Suppressor macrophage treated with lipopolysaccharide for 4 hours (primary cell): ENCODE results near the gene PGBD1.
"Not testable (repeated sequence)": the region's sequence is repeated elsewhere in the genome, so short reads cannot be mapped to it uniquely, and the experiment has no call there.

Experiments
- DNase-seq: peaks from one replicate; pipeline ENCODE4 v3.0.0-alpha.2; 2020

The PGBD1 gene

GRCh38 chr6:28269492-28269891 is 11.9 kb upstream of the PGBD1 start:
- DNase-seq = peak; percentile 58

- no peak for DNase-seq
Observed at GRCh38 chr6:28274888-28275287, 6.5 kb upstream of the PGBD1 start.

GRCh38 chr6:28277746-28278145 is 3.6 kb upstream of the PGBD1 start:
- no peak for DNase-seq

GRCh38 chr6:28280595-28281287 is 631 bp upstream of the PGBD1 start:
- no peak for DNase-seq

- no peak for DNase-seq
Observed at GRCh38 chr6:28282926-28283325, 1.6 kb downstream of the PGBD1 start.

- DNase-seq = no peak
Observed at GRCh38 chr6:28291573-28291972, 10.2 kb downstream of the PGBD1 start.

- no peak for DNase-seq
Observed at GRCh38 chr6:28295326-28295725, 14.0 kb downstream of the PGBD1 start.

GRCh38 chr6:28296520-28297060 is 15.2 kb downstream of the PGBD1 start:
- DNase-seq = no peak

- no peak for DNase-seq
Observed at GRCh38 chr6:28303570-28303969, 22.2 kb downstream of the PGBD1 start.

- not testable (repeated sequence) for DNase-seq
Observed at GRCh38 chr6:28306363-28306762, 25.0 kb downstream of the PGBD1 start.

GRCh38 chr6:28311139-28311823 is 29.9 kb downstream of the PGBD1 start:
- DNase-seq = no peak

- DNase-seq = no peak
Observed at GRCh38 chr6:28312939-28313338, 31.6 kb downstream of the PGBD1 start.

- no peak for DNase-seq
Observed at GRCh38 chr6:28315628-28316027, 34.3 kb downstream of the PGBD1 start.

GRCh38 chr6:28317866-28318265 is 36.5 kb downstream of the PGBD1 start:
- not testable (repeated sequence) for DNase-seq

GRCh38 chr6:28322661-28323060 is 41.3 kb downstream of the PGBD1 start:
- no peak for DNase-seq

- no peak for DNase-seq
Observed at GRCh38 chr6:28323813-28324424, 42.5 kb downstream of the PGBD1 start.

- no peak for DNase-seq
Observed at GRCh38 chr6:28326371-28326948, 45.1 kb downstream of the PGBD1 start.

- no peak for DNase-seq
Observed at GRCh38 chr6:28330041-28330440, 48.7 kb downstream of the PGBD1 start.

- DNase-seq = no peak
Observed at GRCh38 chr6:28333047-28333446, 51.7 kb downstream of the PGBD1 start.

- no peak for DNase-seq
Observed at GRCh38 chr6:28333599-28334018, 52.2 kb downstream of the PGBD1 start.

GRCh38 chr6:28334286-28335039 is 53.1 kb downstream of the PGBD1 start:
- no peak for DNase-seq

- no peak for DNase-seq
Observed at GRCh38 chr6:28335040-28335563, 53.7 kb downstream of the PGBD1 start.
